Endothelial cell of umbilical vein (primary cell): ENCODE results near the gene TCF15.

Source experiments
- EZH2 ChIP-seq: IDR thresholded peaks from 2 replicates; pipeline ENCODE4 v1.6.1; 2012; ENCODE audit warnings: borderline replicate concordance, low read depth, mild to moderate bottlenecking, moderate library complexity, low read length, inconsistent platforms; ENCODE audit not compliant: severe bottlenecking
- JUN ChIP-seq: IDR thresholded peaks from 2 replicates; pipeline ENCODE4 v1.6.1; 2011; ENCODE audit warnings: borderline replicate concordance, low read depth; ENCODE audit not compliant: insufficient read length, insufficient read depth
- POLR2A ChIP-seq: IDR thresholded peaks from 2 replicates; pipeline ENCODE4 v1.6.1; 2012; ENCODE audit warnings: low read depth, mild to moderate bottlenecking, control low read depth, low read length
- TF ChIP-seq, protein P1 (sequence below), 2 donors: IDR thresholded peaks; 1 replicate in 1 of 2; 2 replicates in 1 of 2; pipeline ENCODE4 v1.5.1; 2011; ENCODE audit warnings: low read length in 2 of 2, mild to moderate bottlenecking in 2 of 2, moderate library complexity in 2 of 2, control low read depth in 1 of 2, inconsistent platforms in 1 of 2, low read depth in 1 of 2; ENCODE audit not compliant: insufficient read depth in 1 of 2; ENCODE audit errors: extremely low read depth in 1 of 2

DNA sequence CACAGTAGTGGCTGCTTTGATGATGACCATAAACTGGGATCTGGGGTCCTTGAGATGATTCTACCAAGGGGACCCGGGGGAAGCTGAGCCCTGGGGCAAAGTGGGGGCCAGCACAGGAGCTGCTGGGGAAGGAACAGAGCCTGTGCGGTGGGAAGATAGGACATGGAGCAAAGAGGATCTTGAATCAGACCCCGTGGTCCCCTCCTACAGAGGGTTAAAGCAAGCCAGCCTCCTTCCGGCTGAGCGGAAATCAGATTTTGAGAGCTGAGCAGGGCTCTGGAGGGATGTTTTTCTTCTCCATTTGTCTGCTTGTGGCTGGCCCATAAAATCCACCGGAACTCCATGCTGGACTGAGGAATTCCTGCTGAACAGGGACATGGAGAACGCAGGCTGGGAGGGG lies 10.1 kb upstream of the TCF15 start:
- TF ChIP-seq EZH2 (no peak), JUN (no peak), POLR2A (no peak)
- TF ChIP-seq, protein P1, sequence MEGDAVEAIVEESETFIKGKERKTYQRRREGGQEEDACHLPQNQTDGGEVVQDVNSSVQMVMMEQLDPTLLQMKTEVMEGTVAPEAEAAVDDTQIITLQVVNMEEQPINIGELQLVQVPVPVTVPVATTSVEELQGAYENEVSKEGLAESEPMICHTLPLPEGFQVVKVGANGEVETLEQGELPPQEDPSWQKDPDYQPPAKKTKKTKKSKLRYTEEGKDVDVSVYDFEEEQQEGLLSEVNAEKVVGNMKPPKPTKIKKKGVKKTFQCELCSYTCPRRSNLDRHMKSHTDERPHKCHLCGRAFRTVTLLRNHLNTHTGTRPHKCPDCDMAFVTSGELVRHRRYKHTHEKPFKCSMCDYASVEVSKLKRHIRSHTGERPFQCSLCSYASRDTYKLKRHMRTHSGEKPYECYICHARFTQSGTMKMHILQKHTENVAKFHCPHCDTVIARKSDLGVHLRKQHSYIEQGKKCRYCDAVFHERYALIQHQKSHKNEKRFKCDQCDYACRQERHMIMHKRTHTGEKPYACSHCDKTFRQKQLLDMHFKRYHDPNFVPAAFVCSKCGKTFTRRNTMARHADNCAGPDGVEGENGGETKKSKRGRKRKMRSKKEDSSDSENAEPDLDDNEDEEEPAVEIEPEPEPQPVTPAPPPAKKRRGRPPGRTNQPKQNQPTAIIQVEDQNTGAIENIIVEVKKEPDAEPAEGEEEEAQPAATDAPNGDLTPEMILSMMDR (IDR thresholded peaks at IDR 0.05; ENCODE audit: extremely low read depth in 1 of 2, insufficient read depth in 1 of 2, low read depth in 1 of 2, low read length in 2 of 2) = no peak
